Endodermal cell (in vitro differentiated cells): ENCODE results near the gene DERA. TPM values are rescaled to one million over a fixed set of nuclear protein-coding genes. Genes with fewer than 3 reads are reported as not detected.
"Not testable (repeated sequence)": the region's sequence is repeated elsewhere in the genome, so short reads cannot be mapped to it uniquely, and the experiment has no call there.

Experiments
- DNase-seq: peaks from one replicate; pipeline ENCODE4 v3.0.0-alpha.2; 2017
- H3K27ac ChIP-seq: 2 replicates; pipeline ENCODE4 v1.5.1; 2013; ENCODE audit warnings: mild to moderate bottlenecking, low read depth, low read length, moderate library complexity
- H3K27me3 ChIP-seq: 2 replicates; pipeline ENCODE4 v1.6.1; 2013; ENCODE audit warnings: mild to moderate bottlenecking, low read length, moderate library complexity; ENCODE audit not compliant: insufficient read depth, control insufficient read depth, poor library complexity, severe bottlenecking
- H3K36me3 ChIP-seq: 2 replicates; pipeline ENCODE4 v1.7.0; 2013; ENCODE audit warnings: mild to moderate bottlenecking, low read length, moderate library complexity; ENCODE audit not compliant: control insufficient read depth, insufficient read depth
- H3K4me1 ChIP-seq: one replicate; pipeline ENCODE4 v1.7.0; 2013; ENCODE audit warnings: low read length; ENCODE audit not compliant: control insufficient read depth, insufficient read depth
- H3K4me3 ChIP-seq: 2 replicates; pipeline ENCODE4 v1.5.1; 2013; ENCODE audit warnings: mild to moderate bottlenecking, low read length, moderate library complexity
- H3K9ac ChIP-seq: 2 replicates; pipeline ENCODE4 v1.6.1; 2013; ENCODE audit warnings: mild to moderate bottlenecking, low read length, moderate library complexity; ENCODE audit not compliant: poor library complexity, severe bottlenecking; ENCODE audit errors: extremely low read depth
- H3K9me3 ChIP-seq: 2 replicates; pipeline ENCODE4 v1.6.1; 2013; ENCODE audit warnings: mild to moderate bottlenecking, low read length, moderate library complexity; ENCODE audit not compliant: control insufficient read depth
- H3K27ac Mint-ChIP-seq: 2 replicates; pipeline ENCODE4 v1.8.0; 2020; ENCODE audit warnings: mixed read lengths
- H3K27me3 Mint-ChIP-seq: 2 replicates; pipeline ENCODE4 v1.8.0; 2021; ENCODE audit warnings: mild to moderate bottlenecking, mixed read lengths; ENCODE audit not compliant: insufficient read depth
- H3K36me3 Mint-ChIP-seq: 2 replicates; pipeline ENCODE4 v1.8.0; 2020; ENCODE audit warnings: low read depth, mixed read lengths
- H3K4me1 Mint-ChIP-seq: 2 replicates; pipeline ENCODE4 v1.8.0; 2020; ENCODE audit warnings: mixed read lengths
- H3K4me3 Mint-ChIP-seq: 2 replicates; pipeline ENCODE4 v1.8.0; 2020; ENCODE audit warnings: mild to moderate bottlenecking, moderate library complexity, mixed read lengths
- H3K9me3 Mint-ChIP-seq: 2 replicates; pipeline ENCODE4 v1.8.0; 2020; ENCODE audit warnings: mild to moderate bottlenecking, mixed read lengths
- CTCF ChIP-seq: fragments of 200-600 bp; sonication (generic); conservative IDR thresholded peaks from 2 replicates; pipeline ENCODE4 v1.5.0; 2021; ENCODE audit warnings: antibody characterized with exemption, mild to moderate bottlenecking
- WGBS, 2 experiments: methylation state at CpG; one replicate each; pipeline versions ENCODE4 v1.1.5 to v1.1.7; 2013; ENCODE audit warnings: missing lambda C conversion rate in 2 of 2, mixed read lengths in 1 of 2; ENCODE audit not compliant: insufficient coverage in 1 of 2, insufficient read length in 1 of 2; 5-methylcytosine and 5-hydroxymethylcytosine counted together
- total RNA-seq, 2 donors: library from RNA; stranded (reverse); fragmentation: NEBNext Ultra II Directional in 1 of 2; extraction: Animal tissue kit (Norgen Biotek cat#: 25700) in 1 of 2; gene quantifications; 2 replicates in 1 of 2; 3 replicates in 1 of 2; pipeline ENCODE4 v1.2.1, GENCODE V29; 2021

Gene DERA
- total RNA-seq, 2 donors from 2014 or later, result 81.7 to 125 TPM

- Mint-ChIP-seq H3K36me3 (peaks cover 74% of the 10 kb centered on the region), H3K4me1 (peaks cover 5% of the 10 kb centered on the region), H3K27me3 (no peaks in the 10 kb centered on the region), H3K27ac (no peak overlapping the region), H3K9me3 (peaks cover 47% of the 10 kb centered on the region), H3K4me3 (no peak overlapping the region)
- Histone ChIP-seq H3K27ac (no peak overlapping the region), H3K4me3 (no peak overlapping the region), H3K9me3 (peaks cover 48% of the 10 kb centered on the region), H3K36me3 (peaks cover 53% of the 10 kb centered on the region), H3K9ac (no peak overlapping the region), H3K4me1 (no peaks in the 10 kb centered on the region), H3K27me3 (no peaks in the 10 kb centered on the region)
- TF ChIP-seq CTCF, result no peak
- no peak for DNase-seq
Measured at GRCh38 chr12:16012117-16012516, 101.0 kb downstream of the DERA start.

GRCh38 chr12:16013722-16014121 lies 102.6 kb downstream of the DERA start:
- peaks cover 76% of the 10 kb centered on the region for H3K36me3 Mint-ChIP-seq
- WGBS, 2 experiments, result 83 to 100% methylated on average over 1 of the region's 1 CpG
- not testable (repeated sequence) for H3K4me1 Mint-ChIP-seq

GRCh38 chr12:16014394-16014793 lies 103.3 kb downstream of the DERA start:
- H3K9me3 Mint-ChIP-seq, result peaks cover 64% of the 10 kb centered on the region
- H3K4me1 Mint-ChIP-seq, H3K27ac Mint-ChIP-seq, H3K9ac ChIP-seq, H3K27me3 ChIP-seq, DNase-seq, H3K27me3 Mint-ChIP-seq, H3K4me3 Mint-ChIP-seq, H3K4me1 ChIP-seq, H3K27ac ChIP-seq: not testable (repeated sequence)
- H3K36me3 Mint-ChIP-seq, result peaks cover 79% of the 10 kb centered on the region
- WGBS, 2 experiments, result 94 to 100% methylated on average over 4 to 6 of the region's 6 CpGs
- peak overlapping the region; percentile 22 for H3K4me3 ChIP-seq
- peaks cover 59% of the 10 kb centered on the region for H3K36me3 ChIP-seq
- peaks cover 65% of the 10 kb centered on the region for H3K9me3 ChIP-seq

More at GRCh38 chr12:16013722-16014121, 102.6 kb downstream of the DERA start:
- not testable (repeated sequence) for H3K4me1 ChIP-seq, H3K27me3 Mint-ChIP-seq, H3K4me3 Mint-ChIP-seq, H3K27ac Mint-ChIP-seq, H3K27ac ChIP-seq, DNase-seq, H3K9ac ChIP-seq, H3K27me3 ChIP-seq, H3K4me3 ChIP-seq
- peaks cover 58% of the 10 kb centered on the region for H3K9me3 Mint-ChIP-seq
- H3K36me3 ChIP-seq, result peaks cover 59% of the 10 kb centered on the region
- H3K9me3 ChIP-seq, result peaks cover 58% of the 10 kb centered on the region

GRCh38 chr12:16016748-16017147 lies 105.6 kb downstream of the DERA start:
- H3K9ac ChIP-seq, result no peak overlapping the region
- no peak overlapping the region for H3K27ac ChIP-seq
- peaks cover 76% of the 10 kb centered on the region for H3K36me3 ChIP-seq
- no peak overlapping the region for H3K4me3 ChIP-seq
- Mint-ChIP-seq H3K4me1 (peaks cover 3% of the 10 kb centered on the region), H3K4me3 (no peak overlapping the region), H3K9me3 (peaks cover 88% of the 10 kb centered on the region), H3K36me3 (peaks cover 92% of the 10 kb centered on the region), H3K27ac (no peak overlapping the region), H3K27me3 (no peaks in the 10 kb centered on the region)
- no peaks in the 10 kb centered on the region for H3K4me1 ChIP-seq
- 90 to 100% methylated on average over 2 of the region's 3 CpGs for WGBS, 2 experiments
- TF ChIP-seq CTCF, result no peak
- DNase-seq, result no peak
- peaks cover 89% of the 10 kb centered on the region for H3K9me3 ChIP-seq
- no peaks in the 10 kb centered on the region for H3K27me3 ChIP-seq
